Suprapubic skin (tissue), 4 donors: Measurements from ENCODE around the gene NFKBIB. TPM values are rescaled to one million over a fixed set of nuclear protein-coding genes. Genes with fewer than 3 reads are reported as not detected.

ENCODE experiments used
- DNase-seq, 2 donors: peaks; one replicate each; pipeline ENCODE4 v3.0.0-alpha.2; 2019; ENCODE audit warnings: low spot score in 2 of 2
- H3K27ac ChIP-seq: fragments of 200-600 bp; sonication (generic); one replicate; pipeline ENCODE4 v1.5.1; 2019
- H3K27me3 ChIP-seq: fragments of 200-600 bp; sonication (generic); one replicate; pipeline ENCODE4 v1.5.1; 2019
- H3K36me3 ChIP-seq: fragments of 200-600 bp; sonication (generic); one replicate; pipeline ENCODE4 v1.5.1; 2019
- H3K4me1 ChIP-seq: fragments of 200-600 bp; sonication (generic); one replicate; pipeline ENCODE4 v1.5.1; 2019
- H3K4me3 ChIP-seq: fragments of 200-600 bp; sonication (generic); one replicate; pipeline ENCODE4 v1.5.1; 2019; ENCODE audit warnings: mild to moderate bottlenecking
- H3K9me3 ChIP-seq: fragments of 200-600 bp; sonication (generic); one replicate; pipeline ENCODE4 v1.5.1; 2019
- CTCF ChIP-seq, 2 donors: fragments of 200-600 bp in 1 of 2; fragments of 450-650 bp in 1 of 2; sonication (generic) in 1 of 2; IDR thresholded peaks; one replicate each; pipeline ENCODE4 v1.5.1; 2016 to 2019; ENCODE audit warnings: antibody characterized with exemption in 2 of 2, mild to moderate bottlenecking in 1 of 2, moderate library complexity in 1 of 2
- EP300 ChIP-seq: sonication (generic); formaldehyde crosslinking; IDR thresholded peaks from one replicate; pipeline ENCODE4 v1.6.1; 2017; ENCODE audit warnings: antibody characterized with exemption
- POLR2A ChIP-seq, 2 donors: fragments of 450-650 bp; IDR thresholded peaks; one replicate each; pipeline ENCODE4 v1.6.1; 2017; ENCODE audit warnings: antibody characterized with exemption in 2 of 2, mild to moderate bottlenecking in 2 of 2, moderate library complexity in 2 of 2
- POLR2AphosphoS5 ChIP-seq, 3 donors: sonication (generic); formaldehyde crosslinking; IDR thresholded peaks; one replicate each; pipeline ENCODE4 v1.6.1; 2017; ENCODE audit warnings: antibody characterized with exemption in 3 of 3
- WGBS: methylation state at CpG from one replicate; pipeline ENCODE4 v1.1.5; 2018; 5-methylcytosine and 5-hydroxymethylcytosine counted together
- total RNA-seq, 4 donors: library from RNA; depleted of rRNA; stranded (reverse); fragments of >200 nt; gene quantifications; one replicate each; pipeline ENCODE4 v1.1.0, GENCODE V29; 2016

NFKBIB gene
- total RNA-seq, 4 donors from 2014 or later = 18.1 to 25.4 (median 21.1) TPM

GRCh38 chr19:38919837-38920601, 20.2 kb downstream of the NFKBIB start:
- no peak overlapping the region for H3K27ac ChIP-seq
- no peaks in the 10 kb centered on the region for H3K27me3 ChIP-seq
- WGBS = 43% methylated on average over 21 of the region's 21 CpGs
- no peak for DNase-seq
- no peak overlapping the region for H3K4me3 ChIP-seq
- H3K9me3 ChIP-seq = no peaks in the 10 kb centered on the region
- H3K4me1 ChIP-seq = no peaks in the 10 kb centered on the region
- H3K36me3 ChIP-seq = peaks cover 31% of the 10 kb centered on the region
- no peak for TF ChIP-seq EP300
- no peak for TF ChIP-seq POLR2AphosphoS5 (IDR thresholded peaks at IDR 0.05)
- no peak for TF ChIP-seq CTCF (IDR thresholded peaks at IDR 0.05)
- no peak for TF ChIP-seq POLR2A (IDR thresholded peaks at IDR 0.05)

GRCh38 chr19:38920602-38921419, 21.0 kb downstream of the NFKBIB start:
- WGBS = 56% methylated on average over 7 of the region's 14 CpGs
- no peak overlapping the region for H3K4me3 ChIP-seq

GRCh38 chr19:38921420-38922274, 21.9 kb downstream of the NFKBIB start:
- TF ChIP-seq POLR2A (IDR thresholded peaks at IDR 0.05) (no peak), POLR2AphosphoS5 (IDR thresholded peaks at IDR 0.05) (no peak), CTCF (IDR thresholded peaks at IDR 0.05) (no peak), EP300 (no peak)
- Histone ChIP-seq H3K4me3 (no peak overlapping the region), H3K36me3 (peaks cover 32% of the 10 kb centered on the region), H3K27me3 (no peaks in the 10 kb centered on the region), H3K9me3 (no peaks in the 10 kb centered on the region), H3K4me1 (no peaks in the 10 kb centered on the region), H3K27ac (no peak overlapping the region)
- no peak for DNase-seq
- WGBS = 83% methylated on average over 13 of the region's 20 CpGs

More at GRCh38 chr19:38920602-38921419, 21.0 kb downstream of the NFKBIB start:
- Histone ChIP-seq H3K4me1 (no peaks in the 10 kb centered on the region), H3K36me3 (peaks cover 32% of the 10 kb centered on the region), H3K9me3 (no peaks in the 10 kb centered on the region), H3K27ac (no peak overlapping the region), H3K27me3 (no peaks in the 10 kb centered on the region)
- no peak for DNase-seq
- TF ChIP-seq POLR2A (IDR thresholded peaks at IDR 0.05) = no peak
- no peak for TF ChIP-seq CTCF (IDR thresholded peaks at IDR 0.05)
- TF ChIP-seq EP300 = no peak
- no peak for TF ChIP-seq POLR2AphosphoS5 (IDR thresholded peaks at IDR 0.05)

GRCh38 chr19:38922482-38922881, 22.7 kb downstream of the NFKBIB start:
- DNase-seq = no peak
- Histone ChIP-seq H3K4me1 (no peaks in the 10 kb centered on the region), H3K4me3 (no peak overlapping the region), H3K27me3 (no peaks in the 10 kb centered on the region), H3K36me3 (peaks cover 32% of the 10 kb centered on the region), H3K9me3 (no peaks in the 10 kb centered on the region), H3K27ac (no peak overlapping the region)
- 96% methylated on average over 5 of the region's 5 CpGs for WGBS
- no peak for TF ChIP-seq POLR2A (IDR thresholded peaks at IDR 0.05)
- no peak for TF ChIP-seq EP300
- no peak for TF ChIP-seq POLR2AphosphoS5 (IDR thresholded peaks at IDR 0.05)
- no peak for TF ChIP-seq CTCF (IDR thresholded peaks at IDR 0.05)
